Measurements from ENCODE around the gene TMCC1. TPM values are rescaled to one million over a fixed set of nuclear protein-coding genes. Genes with fewer than 3 reads are reported as not detected.

Gene TMCC1
- polyA plus RNA-seq, 1 experiment, result 14.4 TPM

GRCh38 chr3:129651435-129652202 is 241.9 kb downstream of the TMCC1 start:
- DNase-seq (ENCODE audit: low read depth), result peak; percentile 88
- Histone ChIP-seq H3K27me3 (ENCODE audit: control insufficient read depth, insufficient read depth, low read length) (no peaks in the 10 kb centered on the region; the same call in 1 of the 2 replicates), H3K36me3 (ENCODE audit: control insufficient read depth, insufficient read depth, low read length) (no peaks in the 10 kb centered on the region), H3K4me3 (ENCODE audit: low read depth, low read length) (no peak overlapping the region)
- TF ChIP-seq, protein P1, sequence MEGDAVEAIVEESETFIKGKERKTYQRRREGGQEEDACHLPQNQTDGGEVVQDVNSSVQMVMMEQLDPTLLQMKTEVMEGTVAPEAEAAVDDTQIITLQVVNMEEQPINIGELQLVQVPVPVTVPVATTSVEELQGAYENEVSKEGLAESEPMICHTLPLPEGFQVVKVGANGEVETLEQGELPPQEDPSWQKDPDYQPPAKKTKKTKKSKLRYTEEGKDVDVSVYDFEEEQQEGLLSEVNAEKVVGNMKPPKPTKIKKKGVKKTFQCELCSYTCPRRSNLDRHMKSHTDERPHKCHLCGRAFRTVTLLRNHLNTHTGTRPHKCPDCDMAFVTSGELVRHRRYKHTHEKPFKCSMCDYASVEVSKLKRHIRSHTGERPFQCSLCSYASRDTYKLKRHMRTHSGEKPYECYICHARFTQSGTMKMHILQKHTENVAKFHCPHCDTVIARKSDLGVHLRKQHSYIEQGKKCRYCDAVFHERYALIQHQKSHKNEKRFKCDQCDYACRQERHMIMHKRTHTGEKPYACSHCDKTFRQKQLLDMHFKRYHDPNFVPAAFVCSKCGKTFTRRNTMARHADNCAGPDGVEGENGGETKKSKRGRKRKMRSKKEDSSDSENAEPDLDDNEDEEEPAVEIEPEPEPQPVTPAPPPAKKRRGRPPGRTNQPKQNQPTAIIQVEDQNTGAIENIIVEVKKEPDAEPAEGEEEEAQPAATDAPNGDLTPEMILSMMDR (IDR thresholded peaks at IDR 0.05; ENCODE audit: insufficient read depth, low read depth, low read length), result peak; percentile 14; the same call in 1 of the 2 replicates
- POLR2A ChIA-PET, result interaction anchor here (0.6 kb wide), 1 partner anchor 402 kb away, joined by 4 read pairs; the partner anchor contains the start of gene COPG1
- CTCF ChIA-PET, result interaction anchor here (1.0 to 1.2 kb wide), 4 partner anchors 14 to 177 kb away, joined by 4 to 11 read pairs (median 4); no protein-coding TSS in a partner anchor

DNA sequence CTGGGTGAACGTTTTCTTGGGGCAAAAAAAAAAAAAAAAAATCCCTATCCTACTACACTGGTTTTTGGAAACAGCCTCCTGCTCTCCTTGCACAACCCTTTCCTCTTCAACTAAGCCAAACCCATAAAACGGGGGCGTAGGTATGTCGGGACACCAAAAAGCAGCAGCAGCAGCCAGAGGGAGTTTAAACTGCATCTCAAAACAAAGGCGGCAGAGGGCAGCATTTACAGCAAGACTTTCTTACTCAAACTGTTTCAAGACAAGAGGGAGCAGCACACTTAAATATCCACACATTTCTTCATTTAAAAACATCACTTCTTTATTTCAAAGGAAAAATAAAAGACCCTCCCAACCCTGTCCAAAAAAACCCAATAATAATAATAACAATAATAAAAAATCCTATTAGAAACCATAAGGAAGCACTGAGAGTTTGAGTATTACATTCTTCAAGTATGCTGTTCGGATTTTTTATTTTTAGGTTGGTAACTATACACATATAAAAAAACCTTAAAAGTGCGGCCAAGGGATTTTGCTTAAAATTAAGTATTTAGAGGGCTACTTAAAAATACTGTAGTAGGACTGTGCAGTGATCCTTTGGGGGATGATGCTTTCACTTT is 243.1 kb downstream of the TMCC1 start:
- Histone ChIP-seq H3K27me3 (ENCODE audit: control insufficient read depth, insufficient read depth, low read length) (no peaks in the 10 kb centered on the region; the same call in 1 of the 2 replicates), H3K4me3 (ENCODE audit: low read depth, low read length) (no peak overlapping the region), H3K36me3 (ENCODE audit: control insufficient read depth, insufficient read depth, low read length) (no peaks in the 10 kb centered on the region)
- ChIA-PET POLR2A (no interaction called here), CTCF (interaction anchor here (0.7 to 4.4 kb wide), 9 partner anchors 15 to 285 kb away, joined by 3 to 31 read pairs (median 4); partner anchors contain the start of genes IFT122 and MBD4)
- peak; percentile 80 for DNase-seq (ENCODE audit: low read depth)
- TF ChIP-seq, protein P1 (IDR thresholded peaks at IDR 0.05; ENCODE audit: insufficient read depth, low read depth, low read length), result peak; percentile 71

DNA sequence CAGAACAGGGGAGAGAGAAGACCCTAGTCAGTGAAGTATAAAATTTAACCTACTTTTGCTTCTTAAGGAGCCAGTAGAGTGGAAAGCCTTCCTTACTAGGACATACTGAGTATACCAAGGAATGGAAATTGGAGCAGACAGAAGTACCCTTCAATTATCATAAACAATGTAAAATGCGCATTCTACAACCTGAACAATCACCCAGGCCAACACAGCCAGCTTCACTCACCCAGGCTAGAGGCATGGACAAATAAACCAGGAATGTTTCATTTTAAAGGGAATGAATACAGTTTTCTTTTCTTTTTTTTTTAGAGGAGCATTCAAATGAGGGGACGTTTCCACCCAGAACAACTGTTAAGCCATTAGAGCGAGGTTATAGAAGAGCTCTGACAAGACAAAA is 245.1 kb downstream of the TMCC1 start:
- no peaks in the 10 kb centered on the region for H3K36me3 ChIP-seq (ENCODE audit: control insufficient read depth, insufficient read depth, low read length)
- CTCF ChIA-PET, result interaction anchor here (1.3 to 4.4 kb wide), 8 partner anchors 14 to 293 kb away, joined by 3 to 31 read pairs (median 10); no protein-coding TSS in a partner anchor
- no peak overlapping the region for H3K4me3 ChIP-seq (ENCODE audit: low read depth, low read length)
- no peak for DNase-seq (ENCODE audit: low read depth)
- TF ChIP-seq, protein P1 (IDR thresholded peaks at IDR 0.05; ENCODE audit: insufficient read depth, low read depth, low read length), result no peak
- POLR2A ChIA-PET, result no interaction called here
- H3K27me3 ChIP-seq (ENCODE audit: control insufficient read depth, insufficient read depth, low read length), result no peaks in the 10 kb centered on the region; the same call in 1 of the 2 replicates

DNA sequence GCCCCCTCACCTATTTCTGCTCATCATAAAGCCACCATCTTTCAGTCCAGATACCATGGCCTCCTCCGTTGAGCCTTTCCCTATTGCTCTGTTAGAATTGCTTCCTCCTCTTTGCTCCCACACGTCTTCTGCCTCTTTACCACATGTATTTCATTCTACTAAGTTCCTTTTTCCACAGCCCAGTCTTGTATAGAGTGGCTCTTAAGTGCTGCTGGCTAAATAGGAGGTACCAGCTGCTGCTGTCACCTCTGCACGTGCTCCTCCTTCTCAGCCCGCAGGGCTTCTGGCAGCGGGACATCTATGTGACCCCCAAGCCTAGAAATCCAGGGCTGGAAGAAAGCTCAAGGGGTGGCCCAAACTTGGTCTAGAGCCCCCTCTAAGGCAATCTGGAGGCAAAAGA is 248.2 kb downstream of the TMCC1 start:
- CTCF ChIA-PET, result no interaction called here
- POLR2A ChIA-PET, result interaction anchor here (0.6 kb wide), 1 partner anchor 42 kb away, joined by 3 read pairs; no protein-coding TSS in a partner anchor

More for the DNA sequence above, 248.2 kb downstream of the TMCC1 start:
- no peak for DNase-seq (ENCODE audit: low read depth)
- no peak overlapping the region for H3K4me3 ChIP-seq (ENCODE audit: low read depth, low read length)
- H3K36me3 ChIP-seq (ENCODE audit: control insufficient read depth, insufficient read depth, low read length), result no peaks in the 10 kb centered on the region
- H3K27me3 ChIP-seq (ENCODE audit: control insufficient read depth, insufficient read depth, low read length), result no peaks in the 10 kb centered on the region; the same call in 1 of the 2 replicates
- TF ChIP-seq, protein P1 (IDR thresholded peaks at IDR 0.05; ENCODE audit: insufficient read depth, low read depth, low read length), result no peak
